Kidney glomerular epithelial cell (primary cell): ENCODE results near the gene CPXM1.
"Not testable (repeated sequence)": the region's sequence is repeated elsewhere in the genome, so short reads cannot be mapped to it uniquely, and the experiment has no call there.

Experiments
- DNase-seq: peaks from one replicate; lab custom pipeline; 2025; lab: John Stamatoyannopoulos, UW

The CPXM1 gene

GRCh38 chr20:2820896-2821869 is 20.8 kb upstream of the CPXM1 start:
- no peak for DNase-seq

GRCh38 chr20:2820084-2820895 is 19.9 kb upstream of the CPXM1 start:
- no peak for DNase-seq

- no peak for DNase-seq
Observed at GRCh38 chr20:2817891-2818595, 17.6 kb upstream of the CPXM1 start.

- DNase-seq: no peak
Observed at GRCh38 chr20:2817341-2817726, 16.9 kb upstream of the CPXM1 start.

- no peak for DNase-seq
Observed at GRCh38 chr20:2816583-2817340, 16.3 kb upstream of the CPXM1 start.

GRCh38 chr20:2816030-2816582 is 15.7 kb upstream of the CPXM1 start, which contains the start of gene TMEM239:
TMEM239 (plus strand) TSS chr20:2816364; CDS start chr20:2816555, 191 bp downstream.
- DNase-seq: no peak

GRCh38 chr20:2815242-2815900 is 14.9 kb upstream of the CPXM1 start:
- no peak for DNase-seq

GRCh38 chr20:2814587-2815051 is 14.2 kb upstream of the CPXM1 start, which contains the start of gene C20orf141:
C20orf141 (plus strand) TSS chr20:2814987; CDS start chr20:2815185, 198 bp downstream.
- DNase-seq: peak; percentile 93

- no peak for DNase-seq
Observed at GRCh38 chr20:2814076-2814475, 13.6 kb upstream of the CPXM1 start.

GRCh38 chr20:2812189-2812588 is 11.8 kb upstream of the CPXM1 start:
- no peak for DNase-seq

- peak; percentile 52 for DNase-seq
Observed at GRCh38 chr20:2809690-2810089, 9.3 kb upstream of the CPXM1 start.

GRCh38 chr20:2807929-2808328 is 7.5 kb upstream of the CPXM1 start:
- DNase-seq: not testable (repeated sequence)

- no peak for DNase-seq
Observed at GRCh38 chr20:2807019-2807418, 6.6 kb upstream of the CPXM1 start.

- DNase-seq: no peak
Observed at GRCh38 chr20:2806351-2806701, 5.9 kb upstream of the CPXM1 start.

GRCh38 chr20:2805689-2806350 is 5.4 kb upstream of the CPXM1 start:
- DNase-seq: no peak

- no peak for DNase-seq
Observed at GRCh38 chr20:2804852-2805688, 4.6 kb upstream of the CPXM1 start.

GRCh38 chr20:2804041-2804828 is 3.8 kb upstream of the CPXM1 start:
- DNase-seq: no peak

- DNase-seq: no peak
Observed at GRCh38 chr20:2801286-2801728, 880 bp upstream of the CPXM1 start.
